Measurements from ENCODE around the gene SLC13A2.
"Not testable (repeated sequence)": the region's sequence is repeated elsewhere in the genome, so short reads cannot be mapped to it uniquely, and the experiment has no call there.

DNA sequence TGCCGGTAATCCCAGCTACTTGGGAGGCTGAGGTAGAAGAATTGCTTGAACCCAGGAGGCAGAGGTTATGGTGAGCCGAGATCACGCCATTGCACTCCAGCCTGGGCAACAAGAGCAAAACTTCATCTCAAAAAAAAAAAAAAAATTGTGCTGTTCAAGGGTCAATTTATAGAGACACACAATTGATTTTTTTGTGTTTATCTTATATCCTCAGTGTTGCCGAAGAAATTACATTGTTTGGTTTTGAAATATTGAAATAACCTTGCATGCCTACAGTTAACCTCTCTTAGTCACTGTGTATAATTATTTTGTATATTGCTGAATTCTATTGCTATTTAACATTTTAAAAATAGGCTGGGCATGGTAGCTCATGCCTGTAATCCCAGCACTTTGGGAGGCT, 45.5 kb upstream of the SLC13A2 start:
- TF ChIP-seq, protein P1, sequence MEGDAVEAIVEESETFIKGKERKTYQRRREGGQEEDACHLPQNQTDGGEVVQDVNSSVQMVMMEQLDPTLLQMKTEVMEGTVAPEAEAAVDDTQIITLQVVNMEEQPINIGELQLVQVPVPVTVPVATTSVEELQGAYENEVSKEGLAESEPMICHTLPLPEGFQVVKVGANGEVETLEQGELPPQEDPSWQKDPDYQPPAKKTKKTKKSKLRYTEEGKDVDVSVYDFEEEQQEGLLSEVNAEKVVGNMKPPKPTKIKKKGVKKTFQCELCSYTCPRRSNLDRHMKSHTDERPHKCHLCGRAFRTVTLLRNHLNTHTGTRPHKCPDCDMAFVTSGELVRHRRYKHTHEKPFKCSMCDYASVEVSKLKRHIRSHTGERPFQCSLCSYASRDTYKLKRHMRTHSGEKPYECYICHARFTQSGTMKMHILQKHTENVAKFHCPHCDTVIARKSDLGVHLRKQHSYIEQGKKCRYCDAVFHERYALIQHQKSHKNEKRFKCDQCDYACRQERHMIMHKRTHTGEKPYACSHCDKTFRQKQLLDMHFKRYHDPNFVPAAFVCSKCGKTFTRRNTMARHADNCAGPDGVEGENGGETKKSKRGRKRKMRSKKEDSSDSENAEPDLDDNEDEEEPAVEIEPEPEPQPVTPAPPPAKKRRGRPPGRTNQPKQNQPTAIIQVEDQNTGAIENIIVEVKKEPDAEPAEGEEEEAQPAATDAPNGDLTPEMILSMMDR (conservative IDR thresholded peaks at IDR 0.05 in 1 of 2, IDR thresholded peaks at IDR 0.05 in 1 of 2; ENCODE audit: extremely low read depth in 1 of 2, insufficient read depth in 1 of 2, low read depth in 1 of 2, low read length in 2 of 2), result not testable (repeated sequence)
- TF ChIP-seq EZH2 (IDR thresholded peaks at IDR 0.05; ENCODE audit: borderline replicate concordance, low read length), result not testable (repeated sequence)
